Gastrocnemius medialis (tissue), 4 donors: ENCODE measurements around the gene ARHGDIA. TPM values are rescaled to one million over a fixed set of nuclear protein-coding genes. Genes with fewer than 3 reads are reported as not detected.
A peak's percentile ranks its signal among the peaks of the same experiment; 100 is the strongest.
"Not testable (repeated sequence)": the region's sequence is repeated elsewhere in the genome, so short reads cannot be mapped to it uniquely, and the experiment has no call there.

Experiments used
- ATAC-seq, 2 donors: fragments of 150-250 bp; one replicate each; pipeline ENCODE4 v1.9.1; 2016
- DNase-seq, 2 donors: peaks; one replicate each; pipeline ENCODE4 v3.0.0-alpha.2; 2019
- H3K27ac ChIP-seq, 4 donors: fragments of 200-600 bp; sonication (generic); 1 replicate in 1 of 4; 2 replicates in 3 of 4; pipeline ENCODE4 v1.5.1; 2016 to 2018; ENCODE audit warnings: mild to moderate bottlenecking in 2 of 4, moderate library complexity in 1 of 4
- H3K27me3 ChIP-seq, 3 donors: fragments of 200-600 bp; sonication (generic) in 2 of 3; 1 replicate in 1 of 3; 2 replicates in 2 of 3; pipeline versions ENCODE4 v1.5.1 to v1.6.0; 2016 to 2019; ENCODE audit warnings: mild to moderate bottlenecking in 1 of 3, moderate library complexity in 1 of 3
- H3K36me3 ChIP-seq, 2 donors: fragments of 200-600 bp; sonication (generic) in 1 of 2; one replicate each; pipeline ENCODE4 v1.5.1; 2017 to 2018
- H3K4me1 ChIP-seq, 2 donors: fragments of 200-600 bp; sonication (generic) in 1 of 2; one replicate each; pipeline ENCODE4 v1.5.1; 2016 to 2017; ENCODE audit warnings: mild to moderate bottlenecking in 2 of 2
- H3K4me3 ChIP-seq, 4 donors: fragments of 200-600 bp; sonication (generic) in 3 of 4; 1 replicate in 1 of 4; 2 replicates in 3 of 4; pipeline ENCODE4 v1.5.1; 2016 to 2019; ENCODE audit warnings: mild to moderate bottlenecking in 2 of 4
- H3K9me3 ChIP-seq, 3 donors: fragments of 200-600 bp; sonication (generic) in 2 of 3; 1 replicate in 1 of 3; 2 replicates in 2 of 3; pipeline ENCODE4 v1.5.1; 2016 to 2019
- CTCF ChIP-seq, 5 experiments: fragments of 450-650 bp in 3 of 5; fragments of 200-600 bp in 2 of 5; sonication (generic) in 2 of 5; IDR thresholded peaks in 4 of 5; conservative IDR thresholded peaks in 1 of 5; 1 replicate in 4 of 5; 2 replicates in 1 of 5; pipeline ENCODE4 v1.5.1; 2016 to 2019; ENCODE audit warnings: antibody characterized with exemption in 5 of 5, mild to moderate bottlenecking in 3 of 5, moderate library complexity in 3 of 5
- POLR2A ChIP-seq, 2 donors: fragments of 450-650 bp; IDR thresholded peaks; one replicate each; pipeline ENCODE4 v1.6.1; 2017; ENCODE audit warnings: antibody characterized with exemption in 2 of 2, mild to moderate bottlenecking in 2 of 2, moderate library complexity in 2 of 2
- in situ Hi-C, 4 donors: fragments of 200-750 bp; cut with MboI; loops; one replicate each; pipeline versions ENCODE4 v1.15.0 to v1.8.0; 2017; ENCODE audit warnings: low sequenced_read_pairs in 4 of 4
- intact Hi-C: fragments of 100-400 bp; cut with DNase I; formaldehyde crosslinking; loops from one replicate; pipeline ENCODE4 v1.15.1; 2023; ENCODE audit warnings: low total_unique reads
- total RNA-seq, 4 donors: library from RNA; depleted of rRNA; stranded (reverse); fragments of >200 nt; gene quantifications; one replicate each; pipeline versions ENCODE4 v1.1.0 to v1.2.3, GENCODE V29; 2016

Gene ARHGDIA
- 100 to 1,000 TPM in 1 of 4 donors, 10 to 100 TPM in 3; 52.1 to 122 (median 64.4) TPM for total RNA-seq

GRCh38 chr17:81870981-81871386 is at the start of gene ARHGDIA:
ARHGDIA (minus strand) TSS chr17:81871337; CDS start chr17:81869930, 1,407 bp downstream.
- no peaks in the 10 kb centered on the region for H3K27me3 ChIP-seq
- no peaks in the 10 kb centered on the region for H3K9me3 ChIP-seq
- H3K27ac ChIP-seq = peak within 1 kb of the TSS; percentile 96 to 99 (median 98)
- no peak for TF ChIP-seq CTCF (IDR thresholded peaks at IDR 0.05 in 4 of 5, conservative IDR thresholded peaks at IDR 0.05 in 1 of 5)
- TF ChIP-seq POLR2A (IDR thresholded peaks at IDR 0.05) = no peak
- ATAC-seq (peak; percentile 12 to 23), DNase-seq (no peak)
- H3K4me1 ChIP-seq = peaks cover 35 to 41% of the 10 kb centered on the region in 2 donors
- intact Hi-C loops (loop anchor here (1.0 to 5.0 kb wide), 3 partner anchors 15 to 106 kb away; partner anchors contain the start of gene ASPSCR1), in situ Hi-C loops (no loop called here)
- H3K36me3 ChIP-seq = peaks cover 0 to 21% of the 10 kb centered on the region in 2 donors
- H3K4me3 ChIP-seq = peak within 1 kb of the TSS; percentile 78 to 100 (median 90)

GRCh38 chr17:81918832-81919545 is 47.9 kb upstream of the ARHGDIA start:
- Histone ChIP-seq H3K4me3 (peak overlapping the region in 2 of 4 donors; percentile 61 to 82), H3K27ac (peak overlapping the region; percentile 90 to 98 (median 93)), H3K27me3 (no peaks in the 10 kb centered on the region), H3K4me1 (peaks cover 62 to 64% of the 10 kb centered on the region in 2 donors), H3K9me3 (no peaks in the 10 kb centered on the region), H3K36me3 (peaks cover 0 to 28% of the 10 kb centered on the region in 2 donors)
- ATAC-seq (no peak), DNase-seq (no peak)
- in situ Hi-C loops = no loop called here
- intact Hi-C loops = no loop called here
- TF ChIP-seq CTCF (IDR thresholded peaks at IDR 0.05 in 4 of 5, conservative IDR thresholded peaks at IDR 0.05 in 1 of 5) = no peak
- no peak for TF ChIP-seq POLR2A (IDR thresholded peaks at IDR 0.05)

GRCh38 chr17:81918333-81918669 is 47.2 kb upstream of the ARHGDIA start:
- intact Hi-C loops, H3K9me3 ChIP-seq, in situ Hi-C loops, DNase-seq, H3K27me3 ChIP-seq: not testable (repeated sequence)
- Histone ChIP-seq H3K36me3 (peaks cover 0 to 35% of the 10 kb centered on the region in 2 donors), H3K4me3 (peak overlapping the region; percentile 61 to 82 (median 66)), H3K4me1 (peaks cover 56 to 59% of the 10 kb centered on the region in 2 donors), H3K27ac (peak overlapping the region; percentile 90 to 98 (median 93))
- peak in 1 of 2 donors; percentile 5 for ATAC-seq

GRCh38 chr17:81917565-81918332 is 46.6 kb upstream of the ARHGDIA start, which contains the start of gene SIRT7:
SIRT7 (minus strand) TSS chr17:81918176; CDS start chr17:81918131, 45 bp downstream.
- Histone ChIP-seq H3K36me3 (peaks cover 0 to 40% of the 10 kb centered on the region in 2 donors), H3K27me3 (no peaks in the 10 kb centered on the region), H3K27ac (peak within 1 kb of the TSS; percentile 90 to 98 (median 93)), H3K4me3 (peak within 1 kb of the TSS; percentile 61 to 82 (median 66)), H3K9me3 (no peaks in the 10 kb centered on the region), H3K4me1 (peaks cover 55 to 56% of the 10 kb centered on the region in 2 donors)
- peak; percentile 44 to 66 for DNase-seq
- intact Hi-C loops = no loop called here
- peak; percentile 75 to 77 for ATAC-seq
- peak; percentile 45 to 69 for TF ChIP-seq POLR2A (IDR thresholded peaks at IDR 0.05)
- TF ChIP-seq CTCF (IDR thresholded peaks at IDR 0.05 in 4 of 5, conservative IDR thresholded peaks at IDR 0.05 in 1 of 5) = peak in 1 of 5 experiments; percentile 14
- in situ Hi-C loops = no loop called here
